GM12873 (cell line): ENCODE measurements around the gene C5orf52.
A peak's percentile ranks its signal among the peaks of the same experiment; 100 is the strongest.

Experiments used
- CTCF ChIP-seq: IDR thresholded peaks from 2 replicates; pipeline ENCODE4 v1.5.1; 2012; ENCODE audit warnings: low read depth, mild to moderate bottlenecking, moderate library complexity, low read length, control low read depth; ENCODE audit not compliant: insufficient read depth; ENCODE audit errors: missing control alignments

The C5orf52 gene

DNA sequence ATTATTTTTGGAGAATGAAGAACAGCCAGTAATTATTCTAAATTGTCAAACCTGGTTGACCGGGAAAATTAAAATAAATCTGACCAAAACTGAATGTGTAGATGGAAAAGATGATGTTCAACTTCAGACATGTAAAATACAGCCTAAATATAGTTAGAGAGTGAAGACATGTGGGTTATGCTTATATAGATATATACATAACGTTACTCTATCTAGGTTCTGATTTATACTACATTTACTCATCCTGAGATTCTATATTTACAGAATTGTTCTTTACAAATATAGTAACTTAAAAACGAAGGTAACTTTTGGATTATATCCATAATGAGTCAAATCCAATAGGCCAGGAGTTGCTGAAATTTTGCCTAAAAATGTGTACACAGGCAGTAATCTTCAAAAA, 39.1 kb downstream of the C5orf52 start:
- TF ChIP-seq CTCF, result no peak

- no peak for TF ChIP-seq CTCF
These were observed 39.5 kb downstream of the C5orf52 start for GRCh38 chr5:157710882-157711281.

GRCh38 chr5:157713830-157714595, 42.7 kb downstream of the C5orf52 start:
- TF ChIP-seq CTCF, result no peak

DNA sequence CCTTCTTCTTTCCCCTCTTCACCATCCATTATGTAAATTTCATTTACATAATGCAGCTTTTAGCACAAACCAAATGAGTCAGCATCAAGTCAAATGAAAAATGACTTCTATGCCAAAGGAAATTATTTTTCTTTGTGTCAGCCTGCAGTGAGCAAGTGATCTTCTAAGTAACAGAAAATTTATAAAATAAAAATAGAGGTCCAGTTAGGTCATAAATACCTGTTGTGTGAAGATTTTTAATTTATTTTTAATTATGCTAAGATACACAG, 43.2 kb downstream of the C5orf52 start:
- TF ChIP-seq CTCF, result no peak

DNA sequence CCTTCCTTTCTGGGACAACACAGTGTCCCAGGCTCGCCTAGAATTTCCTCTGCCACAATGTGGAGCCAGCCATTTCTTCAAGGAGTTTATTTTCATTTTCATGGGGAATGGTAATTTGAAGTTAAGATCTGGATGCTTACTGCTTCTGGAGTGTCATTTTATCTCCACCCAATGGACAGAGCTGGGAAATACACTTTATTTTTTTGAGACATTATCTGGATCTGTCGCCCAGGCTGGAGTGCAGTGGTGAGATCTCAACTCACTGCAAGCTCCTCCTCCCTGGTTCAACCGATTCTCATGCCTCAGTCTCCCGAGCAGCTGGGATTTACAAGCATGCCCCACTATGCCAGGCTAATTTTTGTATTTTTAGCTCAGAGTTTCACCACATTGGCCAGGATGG, 47.2 kb downstream of the C5orf52 start:
- peak; percentile 61 for TF ChIP-seq CTCF

DNA sequence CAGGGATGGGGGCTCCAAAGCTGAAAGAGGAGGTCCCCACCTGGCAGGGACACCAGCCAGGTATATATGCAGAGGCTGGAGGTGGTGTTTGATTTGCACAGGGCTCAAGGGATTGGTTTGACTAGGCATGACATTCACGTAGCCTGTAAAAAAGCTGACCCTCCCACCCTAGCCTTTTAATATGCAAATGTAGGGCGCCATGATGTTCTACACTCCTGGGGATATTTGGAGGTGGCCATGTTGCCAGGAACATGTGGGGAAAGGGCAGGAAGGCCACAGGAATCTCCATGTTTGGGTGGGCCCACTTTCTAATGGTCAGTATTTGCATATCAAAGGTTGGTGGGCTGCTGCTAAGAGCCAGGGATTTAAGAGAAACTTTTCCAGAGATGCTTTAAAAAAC, 47.9 kb downstream of the C5orf52 start:
- no peak for TF ChIP-seq CTCF

DNA sequence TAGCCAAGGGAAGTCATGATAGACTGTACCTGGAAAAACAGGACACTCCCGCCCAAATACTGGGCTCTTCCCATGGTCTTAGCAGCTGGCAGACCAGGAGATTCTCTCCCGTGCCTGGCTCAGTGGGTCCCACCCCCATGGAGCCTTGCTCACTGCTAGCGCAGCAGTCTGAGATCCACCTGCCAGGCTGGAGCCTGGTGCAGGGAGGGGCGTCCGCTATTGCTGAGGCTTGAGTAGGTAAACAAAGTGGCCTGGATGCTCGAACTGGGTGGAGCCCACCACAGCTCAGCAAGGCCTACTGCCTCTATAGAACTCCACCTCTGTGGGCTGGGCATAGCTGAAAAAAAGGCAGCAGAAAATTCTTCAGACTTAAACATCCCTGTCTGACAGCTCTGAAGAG, 49.8 kb downstream of the C5orf52 start:
- no peak for TF ChIP-seq CTCF
